NCI-H748 (cell line): Measurements from ENCODE around the gene DESI1.
"Not testable (repeated sequence)": the region's sequence is repeated elsewhere in the genome, so short reads cannot be mapped to it uniquely, and the experiment has no call there.

ENCODE experiments used
- DNase-seq: peaks from one replicate; lab custom pipeline; 2025; ENCODE audit not compliant: unreplicated experiment; lab: John Stamatoyannopoulos, UW

DESI1 gene

GRCh38 chr22:41562461-41562860, 58.4 kb downstream of the DESI1 start:
- DNase-seq = no peak

GRCh38 chr22:41561788-41562187, 59.1 kb downstream of the DESI1 start:
- DNase-seq = no peak

- no peak for DNase-seq
Measured at GRCh38 chr22:41561335-41561734, 59.5 kb downstream of the DESI1 start.

- no peak for DNase-seq
Measured at GRCh38 chr22:41560095-41560471, 60.8 kb downstream of the DESI1 start.

- not testable (repeated sequence) for DNase-seq
Measured at GRCh38 chr22:41558241-41558630, 62.6 kb downstream of the DESI1 start.

GRCh38 chr22:41557401-41558240, 63.2 kb downstream of the DESI1 start:
- DNase-seq = peak; percentile 41

GRCh38 chr22:41556561-41556960, 64.3 kb downstream of the DESI1 start:
- DNase-seq = no peak

GRCh38 chr22:41555325-41555982, 65.4 kb downstream of the DESI1 start:
- DNase-seq = no peak

- no peak for DNase-seq
Measured at GRCh38 chr22:41551877-41552582, 68.8 kb downstream of the DESI1 start.

- no peak for DNase-seq
Measured at GRCh38 chr22:41550952-41551491, 69.8 kb downstream of the DESI1 start.

GRCh38 chr22:41548830-41549211, 72.0 kb downstream of the DESI1 start:
- DNase-seq = no peak
